Neural progenitor cell (in vitro differentiated cells): ENCODE measurements around the gene PKD2L1. TPM values are rescaled to one million over a fixed set of nuclear protein-coding genes. Genes with fewer than 3 reads are reported as not detected.

Experiments
- DNase-seq: peaks from one replicate; pipeline ENCODE4 v3.0.0-alpha.2; 2016; ENCODE audit warnings: low spot score
- H2AFZ ChIP-seq: fragments of 200-600 bp; sonication (generic); replicated peaks from 2 replicates; pipeline ENCODE4 v1.6.1; 2016; ENCODE audit warnings: antibody characterized with exemption
- H3F3A ChIP-seq: fragments of 200-600 bp; sonication (generic); 2 replicates; pipeline ENCODE4 v1.6.1; 2016; ENCODE audit warnings: antibody characterized with exemption, low read depth
- H3K27ac ChIP-seq: fragments of 200-600 bp; sonication (generic); 2 replicates; pipeline ENCODE4 v1.5.1; 2016; ENCODE audit warnings: mild to moderate bottlenecking
- H3K27me3 ChIP-seq: fragments of 200-600 bp; sonication (generic); 2 replicates; pipeline ENCODE4 v1.6.1; 2016; ENCODE audit warnings: mild to moderate bottlenecking, moderate library complexity
- H3K36me3 ChIP-seq: fragments of 200-600 bp; sonication (generic); 2 replicates; pipeline ENCODE4 v1.5.1; 2016
- H3K4me1 ChIP-seq: fragments of 200-600 bp; sonication (generic); 2 replicates; pipeline ENCODE4 v1.6.1; 2016; ENCODE audit warnings: mixed run types
- H3K4me2 ChIP-seq: fragments of 200-600 bp; sonication (generic); 2 replicates; pipeline ENCODE4 v1.6.1; 2016
- H3K4me3 ChIP-seq: fragments of 200-600 bp; sonication (generic); 2 replicates; pipeline ENCODE4 v1.5.1; 2016
- H3K79me2 ChIP-seq: fragments of 200-600 bp; sonication (generic); 2 replicates; pipeline ENCODE4 v1.6.1; 2016; ENCODE audit warnings: low read depth
- H3K9ac ChIP-seq: fragments of 200-600 bp; sonication (generic); 2 replicates; pipeline ENCODE4 v1.6.1; 2016
- H3K9me3 ChIP-seq: fragments of 200-600 bp; sonication (generic); 2 replicates; pipeline ENCODE4 v1.5.1; 2016; ENCODE audit warnings: low read depth
- H4K20me1 ChIP-seq: fragments of 200-600 bp; sonication (generic); 2 replicates; pipeline ENCODE4 v1.6.1; 2016; ENCODE audit warnings: low read depth
- H3K27ac Mint-ChIP-seq: 3 replicates; pipeline ENCODE4 v1.8.0; 2021; ENCODE audit warnings: mixed read lengths
- H3K27me3 Mint-ChIP-seq: 2 replicates; pipeline ENCODE4 v1.8.0; 2022; ENCODE audit warnings: low read depth, mild to moderate bottlenecking, inconsistent platforms, moderate library complexity, mixed read lengths; ENCODE audit not compliant: insufficient read depth
- H3K36me3 Mint-ChIP-seq: 3 replicates; pipeline ENCODE4 v1.8.0; 2021; ENCODE audit warnings: mixed read lengths
- H3K4me1 Mint-ChIP-seq: 3 replicates; pipeline ENCODE4 v1.8.0; 2021; ENCODE audit warnings: mixed read lengths
- H3K4me3 Mint-ChIP-seq: 3 replicates; pipeline ENCODE4 v1.8.0; 2021; ENCODE audit warnings: mild to moderate bottlenecking, moderate library complexity, mixed read lengths
- H3K9me3 Mint-ChIP-seq: 3 replicates; pipeline ENCODE4 v1.8.0; 2020; ENCODE audit warnings: mixed read lengths
- EZH2 ChIP-seq: fragments of 200-600 bp; sonication (generic); IDR thresholded peaks from 2 replicates; pipeline ENCODE4 v1.6.1; 2017; ENCODE audit warnings: antibody characterized with exemption, mild to moderate bottlenecking, moderate library complexity
- EZH2phosphoT487 ChIP-seq: fragments of 200-600 bp; sonication (generic); IDR thresholded peaks from 2 replicates; pipeline ENCODE4 v1.6.1; 2017; ENCODE audit warnings: antibody characterized with exemption
- total RNA-seq: library from RNA; depleted of rRNA; stranded (reverse); fragments of >200 nt; gene quantifications from 2 replicates; pipeline ENCODE4 v1.2.3, GENCODE V29; 2015; ENCODE audit warnings: low replicate concordance
- TF ChIP-seq, protein P1 (sequence below): fragments of 200-600 bp; sonication (generic); IDR thresholded peaks from 2 replicates; pipeline ENCODE4 v1.5.1; 2017; ENCODE audit warnings: antibody characterized with exemption, mild to moderate bottlenecking

PKD2L1 gene
- total RNA-seq, 1 donor from 2014 or later, result not detected

DNA sequence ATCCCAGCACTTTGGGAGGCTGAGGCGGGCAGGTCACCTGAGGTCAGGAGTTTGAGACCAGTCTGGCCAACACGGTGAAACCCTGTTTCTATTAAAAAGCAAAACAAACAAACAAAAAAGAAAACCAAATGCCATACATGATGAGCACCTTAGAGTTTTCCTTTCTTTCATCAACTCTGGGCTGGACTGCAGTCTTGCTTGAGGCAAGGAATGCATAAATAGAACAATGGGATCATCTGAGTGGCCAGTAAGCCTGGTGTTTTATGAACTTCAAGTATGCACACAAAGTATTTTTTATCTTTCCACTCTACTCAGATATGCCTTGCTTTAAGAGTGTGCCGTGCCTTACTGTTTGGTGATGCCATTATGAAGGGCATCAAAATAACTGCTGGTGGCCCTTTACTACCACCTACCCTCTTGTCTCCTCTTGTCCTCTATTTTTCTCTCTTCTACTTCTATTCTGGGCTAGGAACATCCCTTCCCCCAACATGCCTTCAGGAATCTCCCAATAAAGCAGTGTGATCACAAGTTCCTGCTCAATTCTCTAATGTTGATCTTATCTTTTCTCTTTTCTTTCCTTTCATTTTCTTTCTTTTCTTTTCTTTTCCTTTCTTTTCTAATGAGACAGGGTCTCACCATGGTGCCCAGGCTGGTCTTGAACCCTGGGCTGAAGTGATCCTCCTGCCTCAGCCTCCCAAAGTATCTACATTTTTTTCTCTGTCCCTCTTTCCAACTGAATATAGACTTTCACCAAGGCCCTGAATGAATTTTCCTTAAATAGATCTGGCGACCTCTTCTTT, 27.2 kb upstream of the PKD2L1 start:
- Histone ChIP-seq H3K4me1 (peaks cover 10% of the 10 kb centered on the region), H3F3A (peaks cover 67% of the 10 kb centered on the region), H3K9ac (no peak overlapping the region), H3K9me3 (no peaks in the 10 kb centered on the region), H3K27me3 (no peaks in the 10 kb centered on the region), H3K4me2 (no peak overlapping the region), H2AFZ (no peak overlapping the region), H3K27ac (no peak overlapping the region), H3K79me2 (peaks cover 83% of the 10 kb centered on the region), H3K4me3 (no peak overlapping the region), H4K20me1 (peaks cover 93% of the 10 kb centered on the region), H3K36me3 (peaks cover 36% of the 10 kb centered on the region)
- no peak overlapping the region for H3K4me3 Mint-ChIP-seq
- H3K27ac Mint-ChIP-seq, result no peak overlapping the region
- H3K27me3 Mint-ChIP-seq, result peaks cover 9% of the 10 kb centered on the region
- DNase-seq, result no peak
- no peaks in the 10 kb centered on the region for H3K9me3 Mint-ChIP-seq
- H3K4me1 Mint-ChIP-seq, result peaks cover 41% of the 10 kb centered on the region
- TF ChIP-seq EZH2phosphoT487, result no peak
- TF ChIP-seq, protein P1, sequence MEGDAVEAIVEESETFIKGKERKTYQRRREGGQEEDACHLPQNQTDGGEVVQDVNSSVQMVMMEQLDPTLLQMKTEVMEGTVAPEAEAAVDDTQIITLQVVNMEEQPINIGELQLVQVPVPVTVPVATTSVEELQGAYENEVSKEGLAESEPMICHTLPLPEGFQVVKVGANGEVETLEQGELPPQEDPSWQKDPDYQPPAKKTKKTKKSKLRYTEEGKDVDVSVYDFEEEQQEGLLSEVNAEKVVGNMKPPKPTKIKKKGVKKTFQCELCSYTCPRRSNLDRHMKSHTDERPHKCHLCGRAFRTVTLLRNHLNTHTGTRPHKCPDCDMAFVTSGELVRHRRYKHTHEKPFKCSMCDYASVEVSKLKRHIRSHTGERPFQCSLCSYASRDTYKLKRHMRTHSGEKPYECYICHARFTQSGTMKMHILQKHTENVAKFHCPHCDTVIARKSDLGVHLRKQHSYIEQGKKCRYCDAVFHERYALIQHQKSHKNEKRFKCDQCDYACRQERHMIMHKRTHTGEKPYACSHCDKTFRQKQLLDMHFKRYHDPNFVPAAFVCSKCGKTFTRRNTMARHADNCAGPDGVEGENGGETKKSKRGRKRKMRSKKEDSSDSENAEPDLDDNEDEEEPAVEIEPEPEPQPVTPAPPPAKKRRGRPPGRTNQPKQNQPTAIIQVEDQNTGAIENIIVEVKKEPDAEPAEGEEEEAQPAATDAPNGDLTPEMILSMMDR, result no peak
- TF ChIP-seq EZH2, result no peak
- H3K36me3 Mint-ChIP-seq, result peaks cover 76% of the 10 kb centered on the region

DNA sequence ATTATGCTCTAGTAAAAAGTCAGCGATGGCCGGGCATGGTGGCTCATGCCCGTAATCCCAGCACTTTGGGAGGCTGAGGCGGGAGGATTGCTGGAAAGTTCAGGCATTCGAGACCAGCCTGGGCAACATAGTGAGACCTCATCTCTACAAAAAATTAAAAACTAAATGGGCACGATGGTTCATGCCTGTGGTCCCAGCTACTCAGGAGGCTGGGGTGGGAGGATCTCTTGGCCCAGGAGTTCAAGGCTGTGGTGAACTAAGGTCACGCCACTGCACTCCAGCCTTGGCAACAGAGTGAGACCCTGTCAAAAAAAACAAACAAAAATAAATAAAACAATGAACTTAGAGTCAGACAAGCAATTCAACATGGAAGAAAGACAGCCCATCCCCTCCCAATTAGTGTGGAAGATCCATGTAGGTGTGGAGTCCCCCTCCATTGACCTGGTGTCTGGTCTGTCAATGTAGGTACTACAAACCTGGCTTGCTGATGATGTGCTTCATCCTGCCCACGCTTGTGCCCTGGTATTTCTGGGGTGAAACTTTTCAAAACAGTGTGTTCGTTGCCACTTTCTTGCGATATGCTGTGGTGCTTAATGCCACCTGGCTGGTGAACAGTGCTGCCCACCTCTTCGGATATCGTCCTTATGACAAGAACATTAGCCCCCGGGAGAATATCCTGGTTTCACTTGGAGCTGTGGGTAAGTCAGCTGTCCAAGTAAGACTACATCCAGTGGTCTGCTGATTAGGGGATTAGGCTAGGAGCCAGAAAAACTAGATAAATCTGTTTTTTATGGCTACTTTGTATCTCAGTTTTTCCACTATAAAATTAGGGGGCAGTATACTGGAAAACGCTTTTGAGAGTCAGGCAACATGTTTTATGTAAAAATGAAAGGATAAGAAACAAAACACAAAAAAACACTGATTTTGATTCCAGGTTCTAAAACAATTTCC, 26.3 kb upstream of the PKD2L1 start:
- Histone ChIP-seq H3K4me1 (peaks cover 15% of the 10 kb centered on the region), H3K9me3 (no peaks in the 10 kb centered on the region), H3F3A (peaks cover 58% of the 10 kb centered on the region), H3K27ac (no peak overlapping the region), H3K79me2 (peaks cover 93% of the 10 kb centered on the region), H3K4me3 (no peak overlapping the region), H4K20me1 (peaks cover 94% of the 10 kb centered on the region), H2AFZ (no peak overlapping the region), H3K9ac (no peak overlapping the region), H3K27me3 (no peaks in the 10 kb centered on the region), H3K4me2 (no peak overlapping the region), H3K36me3 (peaks cover 41% of the 10 kb centered on the region)
- TF ChIP-seq, protein P1, result no peak
- TF ChIP-seq EZH2, result no peak
- no peak for TF ChIP-seq EZH2phosphoT487
- DNase-seq, result no peak
- Mint-ChIP-seq H3K36me3 (peaks cover 79% of the 10 kb centered on the region), H3K27me3 (peaks cover 9% of the 10 kb centered on the region), H3K4me1 (peaks cover 49% of the 10 kb centered on the region), H3K4me3 (no peak overlapping the region), H3K9me3 (no peaks in the 10 kb centered on the region), H3K27ac (no peak overlapping the region)

DNA sequence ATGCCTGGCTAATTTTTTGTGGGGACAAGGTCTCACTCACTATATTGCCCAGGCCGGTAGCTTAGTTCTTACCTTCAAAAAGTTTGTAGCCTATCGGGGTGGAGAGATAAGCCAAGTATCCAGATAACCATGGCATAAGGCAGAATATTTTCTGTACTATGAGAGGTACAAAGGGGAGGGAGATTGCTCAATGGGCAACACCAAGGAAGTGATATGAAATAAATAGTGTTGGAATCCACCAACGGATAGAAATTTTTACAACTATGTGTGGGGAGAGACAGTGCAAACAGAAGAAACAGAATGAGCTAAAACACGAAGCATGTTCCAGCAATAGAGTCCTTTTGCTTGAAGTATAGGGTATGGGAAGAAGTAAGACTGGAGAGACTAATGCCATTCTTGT, 25.1 kb upstream of the PKD2L1 start:
- H3K27me3 Mint-ChIP-seq, result peaks cover 9% of the 10 kb centered on the region
- H3K4me1 ChIP-seq, result peaks cover 27% of the 10 kb centered on the region
- H3K36me3 Mint-ChIP-seq, result peaks cover 83% of the 10 kb centered on the region
- H4K20me1 ChIP-seq, result peaks cover 95% of the 10 kb centered on the region
- H3K4me2 ChIP-seq, result no peak overlapping the region
- H3K27me3 ChIP-seq, result no peaks in the 10 kb centered on the region
- peaks cover 53% of the 10 kb centered on the region for H3K4me1 Mint-ChIP-seq
- no peak overlapping the region for H3K4me3 ChIP-seq
- peaks cover 51% of the 10 kb centered on the region for H3F3A ChIP-seq
- no peak overlapping the region for H3K27ac ChIP-seq
- H3K9me3 ChIP-seq, result no peaks in the 10 kb centered on the region
- no peak overlapping the region for H2AFZ ChIP-seq
- no peaks in the 10 kb centered on the region for H3K9me3 Mint-ChIP-seq
- no peak overlapping the region for H3K4me3 Mint-ChIP-seq
- no peak for DNase-seq
- H3K27ac Mint-ChIP-seq, result no peak overlapping the region
- TF ChIP-seq EZH2phosphoT487 (no peak), EZH2 (no peak)
- TF ChIP-seq, protein P1, result no peak
- H3K9ac ChIP-seq, result no peak overlapping the region
- H3K79me2 ChIP-seq, result peaks cover 95% of the 10 kb centered on the region
- peaks cover 39% of the 10 kb centered on the region for H3K36me3 ChIP-seq
